ENCODE measurements around the gene THOC5. TPM values are rescaled to one million over a fixed set of nuclear protein-coding genes. Genes with fewer than 3 reads are reported as not detected.

THOC5 gene
- polyA plus RNA-seq, 4 donors, result 22.9 to 34.2 (median 29.0) TPM

- DNase-seq (ENCODE audit: low read depth in 4 of 4, low spot score in 3 of 4), result no peak
Measured at GRCh38 chr22:29478326-29479276, 75.0 kb downstream of the THOC5 start.

DNA sequence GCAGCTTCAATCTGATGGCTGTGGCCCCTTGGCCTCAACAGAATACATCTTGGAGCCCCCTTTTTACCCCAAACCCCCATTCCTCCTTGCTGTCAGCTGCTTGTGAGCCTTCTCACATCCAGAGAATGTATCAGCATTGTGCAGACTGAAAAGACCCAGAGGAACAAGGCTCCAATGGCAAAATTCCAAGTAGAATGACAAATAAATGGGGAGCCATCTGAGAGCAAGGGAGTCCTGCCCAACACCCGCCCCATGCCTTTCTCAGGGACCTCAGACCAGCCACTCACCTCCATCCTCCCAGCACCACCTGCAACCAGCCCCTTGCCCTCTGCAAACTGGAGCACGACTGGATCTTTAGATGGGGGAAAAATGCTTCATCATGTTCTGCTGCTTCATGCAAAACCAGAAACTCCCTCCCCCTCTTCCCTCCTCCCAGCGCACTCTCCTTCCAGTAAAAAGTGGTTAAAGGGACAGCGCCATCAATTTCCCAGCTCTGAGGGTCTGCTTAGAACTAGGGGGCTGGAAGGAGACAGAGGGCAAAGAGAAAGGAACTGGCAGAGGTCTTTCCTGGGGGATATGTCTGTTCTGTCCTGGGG is 75.7 kb downstream of the THOC5 start:
- no peak for DNase-seq (ENCODE audit: low read depth in 4 of 4, low spot score in 3 of 4)

DNA sequence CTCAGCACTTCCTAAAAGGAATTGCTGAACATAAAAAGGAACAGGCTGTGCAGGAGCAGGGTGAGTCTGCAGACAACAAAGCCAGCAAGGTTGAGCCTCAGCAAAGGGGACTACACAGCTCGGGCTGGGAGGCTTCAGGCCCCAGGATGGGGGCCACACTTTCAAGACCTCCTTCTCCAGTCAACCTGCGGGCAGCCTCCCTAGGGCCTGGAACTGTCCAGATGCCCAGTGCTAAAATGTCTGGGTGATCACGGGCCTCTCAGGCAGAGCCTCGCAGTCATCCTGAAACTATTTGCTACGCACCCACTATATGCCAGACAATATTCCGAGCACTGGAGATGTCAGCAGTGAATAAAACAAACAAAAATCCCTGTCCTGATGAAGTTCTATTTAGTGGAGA is 77.4 kb downstream of the THOC5 start:
- no peak for DNase-seq (ENCODE audit: low read depth in 4 of 4, low spot score in 3 of 4)

DNA sequence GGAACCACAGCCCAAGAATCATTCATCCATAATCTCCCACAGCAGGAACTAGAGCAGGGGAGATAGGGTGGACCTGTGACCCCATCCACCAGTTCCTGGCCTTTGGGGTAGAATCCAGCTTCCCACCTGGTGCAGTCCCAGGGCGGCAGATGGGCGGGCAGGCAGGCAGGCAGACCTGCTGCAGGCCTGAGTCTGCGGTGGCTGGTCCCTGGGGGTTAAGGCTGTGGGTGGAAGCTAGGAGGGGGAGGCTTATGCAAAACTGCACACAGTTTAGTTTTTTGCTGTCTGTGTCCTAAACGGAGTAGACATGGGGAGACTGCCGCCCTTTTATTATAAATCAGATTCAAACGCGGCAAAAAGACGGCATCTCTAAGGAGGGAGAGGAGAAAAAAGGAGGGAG is 78.0 kb downstream of the THOC5 start:
- no peak for DNase-seq (ENCODE audit: low read depth in 4 of 4, low spot score in 3 of 4)

GRCh38 chr22:29473001-29473400 is 80.6 kb downstream of the THOC5 start:
- no peak for DNase-seq (ENCODE audit: low read depth in 4 of 4, low spot score in 3 of 4)

DNA sequence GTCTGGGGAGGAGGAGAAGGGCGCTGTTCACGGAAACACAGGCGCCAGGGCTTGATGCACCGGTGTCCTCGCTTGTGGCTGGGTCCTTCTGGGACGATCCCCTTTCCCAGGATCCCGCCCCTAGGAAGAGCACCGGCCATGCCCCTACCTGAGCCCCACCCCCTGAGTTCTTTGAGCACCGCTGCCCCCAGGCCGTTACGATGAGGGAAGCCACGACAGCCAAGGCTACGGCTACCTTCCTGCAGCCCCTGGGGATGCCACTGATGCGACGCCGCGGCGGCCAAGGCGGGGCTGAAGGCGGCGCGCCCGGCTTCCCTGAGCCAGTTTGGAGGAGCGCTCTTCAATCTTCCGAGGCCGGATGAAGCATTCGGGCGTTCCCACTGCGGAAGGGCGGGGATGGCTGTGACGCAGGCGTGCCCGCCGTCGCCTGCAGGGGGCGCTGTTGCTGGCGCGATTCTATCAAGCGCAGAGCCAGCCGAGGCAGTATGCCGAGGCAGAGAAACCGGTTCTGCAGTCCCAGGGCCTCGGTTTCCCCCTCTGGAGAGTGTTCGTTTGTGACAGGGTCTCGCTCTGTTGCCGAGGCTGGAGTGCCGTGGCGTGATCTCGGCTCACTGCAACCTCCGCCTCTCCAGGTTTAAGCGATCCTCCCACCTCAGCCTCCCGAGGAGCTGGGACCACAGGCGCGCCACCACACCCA is 83.2 kb downstream of the THOC5 start:
- no peak for DNase-seq (ENCODE audit: low read depth in 4 of 4, low spot score in 3 of 4)

DNA sequence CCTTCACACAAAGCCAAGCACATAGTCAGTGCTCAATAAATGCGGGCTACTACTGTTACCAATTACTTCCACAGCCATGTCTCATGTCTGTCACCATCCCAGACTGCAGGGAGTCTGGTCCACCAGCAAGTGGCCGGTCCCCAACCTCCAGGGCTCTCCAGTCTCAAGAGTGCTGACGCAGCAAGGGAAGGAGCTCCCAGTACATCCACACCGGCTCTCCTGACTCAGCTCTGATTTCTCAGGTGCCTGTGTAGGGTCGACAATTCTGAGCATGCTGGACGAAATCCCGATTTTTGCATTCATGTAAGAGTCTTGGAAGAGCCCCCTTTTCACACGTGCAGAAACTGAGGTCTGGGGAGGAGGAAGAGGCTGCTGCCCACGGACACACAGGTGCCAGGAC is 83.8 kb downstream of the THOC5 start:
- no peak for DNase-seq (ENCODE audit: low read depth in 4 of 4, low spot score in 3 of 4)

- DNase-seq (ENCODE audit: low read depth in 4 of 4, low spot score in 3 of 4), result no peak
Measured at GRCh38 chr22:29464581-29464980, 89.0 kb downstream of the THOC5 start.

- DNase-seq (ENCODE audit: low read depth in 4 of 4, low spot score in 3 of 4), result no peak
Measured at GRCh38 chr22:29463629-29464028, 89.9 kb downstream of the THOC5 start.

DNA sequence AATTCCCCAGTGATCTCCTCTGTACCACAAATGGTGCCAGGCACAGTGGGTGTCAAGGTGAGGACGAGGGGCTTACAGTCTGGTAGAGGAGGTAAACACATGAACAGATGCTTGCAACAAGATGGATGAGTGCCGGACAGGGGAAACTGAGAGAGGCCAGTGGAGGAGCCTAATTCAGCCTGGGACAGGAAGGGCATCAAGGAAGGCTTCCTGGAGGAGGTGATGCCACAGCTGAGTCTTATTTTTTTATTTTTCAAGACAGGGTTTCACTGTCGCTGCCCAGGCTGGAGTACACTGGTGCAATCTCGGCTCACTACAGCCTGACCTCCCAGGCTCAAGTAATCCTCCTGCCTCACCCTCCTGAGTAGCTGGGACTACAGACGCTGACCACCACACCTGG is 92.3 kb downstream of the THOC5 start:
- no peak for DNase-seq (ENCODE audit: low read depth in 4 of 4, low spot score in 3 of 4)

DNA sequence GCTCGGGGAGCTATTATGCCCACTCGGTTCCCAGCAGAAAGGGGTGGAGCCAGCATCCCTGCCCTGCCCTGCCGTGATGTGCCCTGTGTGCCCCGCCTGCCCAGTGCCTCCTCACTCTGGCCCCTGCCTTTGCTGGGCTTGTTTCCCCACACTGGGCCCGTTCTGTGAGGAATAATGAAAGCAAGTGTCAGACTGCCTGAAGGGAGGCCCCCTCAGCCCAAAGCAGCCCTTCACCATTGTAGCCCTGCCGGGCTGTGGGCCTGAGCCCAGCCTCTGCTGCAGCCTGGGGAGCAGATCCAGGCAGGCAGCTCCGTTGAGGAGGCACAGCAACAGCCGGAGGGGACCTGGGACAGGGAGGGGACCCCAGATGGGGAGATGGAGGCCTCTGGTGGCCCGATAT is 93.8 kb downstream of the THOC5 start:
- no peak for DNase-seq (ENCODE audit: low read depth in 4 of 4, low spot score in 3 of 4)

DNA sequence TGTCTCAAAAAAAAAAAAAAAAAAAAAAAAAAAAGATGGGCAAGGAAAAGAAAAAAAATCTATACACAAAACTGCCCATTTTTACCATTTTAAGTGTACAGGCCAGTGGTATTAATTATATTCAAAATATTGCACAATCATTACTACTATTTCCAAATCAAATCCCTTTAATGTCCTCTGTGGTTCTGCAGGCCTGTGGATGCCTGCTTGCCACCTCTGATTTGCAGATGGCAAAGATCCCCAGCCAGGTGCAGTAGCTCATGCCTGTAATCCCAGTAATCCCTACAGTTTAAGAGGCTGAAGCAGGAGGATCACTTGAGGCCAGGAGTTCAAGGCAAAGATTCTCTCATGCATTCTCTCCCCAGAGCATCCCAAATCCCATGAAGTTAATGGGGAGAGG is 95.0 kb downstream of the THOC5 start:
- DNase-seq (ENCODE audit: low read depth in 4 of 4, low spot score in 3 of 4), result no peak

- DNase-seq (ENCODE audit: low read depth in 4 of 4, low spot score in 3 of 4), result no peak
Measured at GRCh38 chr22:29457730-29458129, 95.8 kb downstream of the THOC5 start.

GRCh38 chr22:29456211-29456671 is 97.3 kb downstream of the THOC5 start:
- no peak for DNase-seq (ENCODE audit: low read depth in 4 of 4, low spot score in 3 of 4)

Other genes with a start within 250 kb of the THOC5 start
- 10 to 100 TPM in 1 of 4 donors, 1 to 10 TPM in 3; 5.3 to 10.9 (median 7.9) TPM for gene GAS2L1, start 247.1 kb downstream of the THOC5 start, polyA plus RNA-seq (ENCODE audit: insufficient read length in 4 of 4)
- gene RASL10A, start 238.1 kb downstream of the THOC5 start, polyA plus RNA-seq (ENCODE audit: insufficient read length in 4 of 4), result under 1 TPM; 0.33 to 0.63 (median 0.45) TPM
- gene AP1B1, start 165.2 kb downstream of the THOC5 start, polyA plus RNA-seq (ENCODE audit: insufficient read length in 4 of 4), result 10 to 100 TPM; 29.0 to 48.7 (median 42.6) TPM
- gene RFPL1, start 115.2 kb downstream of the THOC5 start, polyA plus RNA-seq (ENCODE audit: insufficient read length in 4 of 4), result 1 to 10 TPM in 3 of 4 donors, under 1 TPM in 1; 0.89 to 1.8 (median 1.3) TPM
- gene NEFH, start 73.5 kb downstream of the THOC5 start, polyA plus RNA-seq (ENCODE audit: insufficient read length in 4 of 4), result 10 to 100 TPM in 1 of 4 donors, 1 to 10 TPM in 3; 9.4 to 13.9 (median 9.5) TPM
- 100 to 1,000 TPM in 3 of 4 donors, 10 to 100 TPM in 1; 80.1 to 143 (median 135) TPM for gene NIPSNAP1, start 27.4 kb upstream of the THOC5 start, polyA plus RNA-seq (ENCODE audit: insufficient read length in 4 of 4)
- 10 to 100 TPM; 21.8 to 29.1 (median 28.3) TPM for gene NF2, start 49.9 kb upstream of the THOC5 start, polyA plus RNA-seq (ENCODE audit: insufficient read length in 4 of 4)
- under 1 TPM; 0.07 to 0.14 (median 0.11) TPM for gene CABP7, start 166.2 kb upstream of the THOC5 start, polyA plus RNA-seq (ENCODE audit: insufficient read length in 4 of 4)
- 10 to 100 TPM; 17.1 to 26.3 (median 20.8) TPM for gene ZMAT5, start 213.2 kb upstream of the THOC5 start, polyA plus RNA-seq (ENCODE audit: insufficient read length in 4 of 4)
- gene UQCR10, start 213.6 kb upstream of the THOC5 start, polyA plus RNA-seq (ENCODE audit: insufficient read length in 4 of 4), result 100 to 1,000 TPM in 3 of 4 donors, 10 to 100 TPM in 1; 82.7 to 153 (median 140) TPM